ENCODE data around the gene OTOA. TPM values are rescaled to one million over a fixed set of nuclear protein-coding genes. Genes with fewer than 3 reads are reported as not detected.

OTOA gene
- total RNA-seq = 0.21 and 0.34 TPM in 2 replicates
- long read RNA-seq, partial matches to known transcripts = 0 of 2 reads
- long read RNA-seq, other reads (novel, unspliced or antisense) = 2 of 2 reads

GRCh38 chr16:21663889-21664647 lies at the start of gene OTOA:
OTOA (plus strand) TSS chr16:21663968; CDS start chr16:21678515, 14,547 bp downstream.
- Mint-ChIP-seq H3K9me3 (peaks cover 2% of the 10 kb centered on the region), H3K4me3 (peak within 1 kb of the TSS; percentile 62), H3K27me3 (ENCODE audit: low read depth) (peaks cover 13% of the 10 kb centered on the region), H3K36me3 (ENCODE audit: low read depth) (peaks cover 4% of the 10 kb centered on the region), H3K4me1 (peaks cover 29% of the 10 kb centered on the region), H3K27ac (ENCODE audit: unreplicated experiment) (no peak within 1 kb of the TSS)
- no peak for TF ChIP-seq CTCF (conservative IDR thresholded peaks at IDR 0.05)
- no peak for DNase-seq (ENCODE audit: low read depth, low spot score)

- TF ChIP-seq CTCF (conservative IDR thresholded peaks at IDR 0.05) = no peak
- Mint-ChIP-seq H3K4me3 (no peak overlapping the region), H3K27ac (ENCODE audit: unreplicated experiment) (no peak overlapping the region), H3K9me3 (no peaks in the 10 kb centered on the region), H3K36me3 (ENCODE audit: low read depth) (peaks cover 2% of the 10 kb centered on the region), H3K27me3 (ENCODE audit: low read depth) (no peaks in the 10 kb centered on the region), H3K4me1 (peaks cover 22% of the 10 kb centered on the region)
- no peak for DNase-seq (ENCODE audit: low read depth, low spot score)
Measured at GRCh38 chr16:21614896-21615295, 48.9 kb upstream of the OTOA start.

GRCh38 chr16:21617607-21618006 lies 46.2 kb upstream of the OTOA start:
- no peak for TF ChIP-seq CTCF (conservative IDR thresholded peaks at IDR 0.05)
- no peak overlapping the region for H3K27ac Mint-ChIP-seq (ENCODE audit: unreplicated experiment)
- H3K4me1 Mint-ChIP-seq = peaks cover 3% of the 10 kb centered on the region
- peaks cover 2% of the 10 kb centered on the region for H3K36me3 Mint-ChIP-seq (ENCODE audit: low read depth)
- H3K9me3 Mint-ChIP-seq = no peaks in the 10 kb centered on the region
- no peaks in the 10 kb centered on the region for H3K27me3 Mint-ChIP-seq (ENCODE audit: low read depth)
- no peak for DNase-seq (ENCODE audit: low read depth, low spot score)
- H3K4me3 Mint-ChIP-seq = no peak overlapping the region

- Mint-ChIP-seq H3K27ac (ENCODE audit: unreplicated experiment) (no peak overlapping the region), H3K9me3 (no peaks in the 10 kb centered on the region), H3K4me3 (no peak overlapping the region), H3K36me3 (ENCODE audit: low read depth) (peaks cover 2% of the 10 kb centered on the region), H3K27me3 (ENCODE audit: low read depth) (no peaks in the 10 kb centered on the region), H3K4me1 (no peaks in the 10 kb centered on the region)
- no peak for DNase-seq (ENCODE audit: low read depth, low spot score)
- TF ChIP-seq CTCF (conservative IDR thresholded peaks at IDR 0.05) = no peak
Measured at GRCh38 chr16:21618281-21618680, 45.5 kb upstream of the OTOA start.

GRCh38 chr16:21619765-21620425 lies 43.9 kb upstream of the OTOA start:
- peak overlapping the region; percentile 83 for H3K27ac Mint-ChIP-seq (ENCODE audit: unreplicated experiment)
- H3K27me3 Mint-ChIP-seq (ENCODE audit: low read depth) = no peaks in the 10 kb centered on the region
- H3K4me3 Mint-ChIP-seq = no peak overlapping the region
- no peaks in the 10 kb centered on the region for H3K9me3 Mint-ChIP-seq
- H3K36me3 Mint-ChIP-seq (ENCODE audit: low read depth) = peaks cover 5% of the 10 kb centered on the region
- DNase-seq (ENCODE audit: low read depth, low spot score) = no peak
- TF ChIP-seq CTCF (conservative IDR thresholded peaks at IDR 0.05) = no peak
- no peaks in the 10 kb centered on the region for H3K4me1 Mint-ChIP-seq

Data from neural crest cell (in vitro differentiated cells).